HEK293 (cell line): ENCODE results near the gene TM2D1.

Experiments used
- EGR2 ChIP-seq: fragments of 450-650 bp; formaldehyde crosslinking; IDR thresholded peaks from 2 replicates; pipeline ENCODE4 v1.5.1; 2016; ENCODE audit warnings: low read depth, missing biosample characterization, missing genetic modification characterization
- GLIS1 ChIP-seq: fragments of 450-650 bp; formaldehyde crosslinking; IDR thresholded peaks from 2 replicates; pipeline ENCODE4 v1.5.1; 2016; ENCODE audit warnings: missing biosample characterization, missing genetic modification characterization
- GLIS2 ChIP-seq: fragments of 450-650 bp; formaldehyde crosslinking; IDR thresholded peaks from 2 replicates; pipeline ENCODE4 v1.5.1; 2016; ENCODE audit warnings: missing biosample characterization, missing genetic modification characterization
- INSM2 ChIP-seq: fragments of 450-650 bp; formaldehyde crosslinking; IDR thresholded peaks from 2 replicates; pipeline ENCODE4 v1.5.1; 2016; ENCODE audit warnings: missing biosample characterization, missing genetic modification characterization
- SETDB1 ChIP-seq: IDR thresholded peaks from one replicate; pipeline ENCODE4 v1.6.1; 2017; ENCODE audit warnings: mild to moderate bottlenecking, low read length, moderate library complexity, mixed read lengths; ENCODE audit not compliant: insufficient read length
- TRIM28 ChIP-seq: IDR thresholded peaks from 2 replicates; pipeline ENCODE4 v1.6.1; 2011; ENCODE audit warnings: low read length, control low read depth, borderline replicate concordance
- ZFP37 ChIP-seq: fragments of 450-650 bp; formaldehyde crosslinking; IDR thresholded peaks from 2 replicates; pipeline ENCODE4 v1.5.1; 2016; ENCODE audit warnings: missing biosample characterization, missing genetic modification characterization
- ZFP69B ChIP-seq: fragments of 450-650 bp; formaldehyde crosslinking; IDR thresholded peaks from 2 replicates; pipeline ENCODE4 v1.5.1; 2016; ENCODE audit warnings: missing biosample characterization, missing genetic modification characterization
- ZNF155 ChIP-seq: fragments of 450-650 bp; formaldehyde crosslinking; IDR thresholded peaks from 2 replicates; pipeline ENCODE4 v1.5.1; 2016; ENCODE audit warnings: missing biosample characterization, missing genetic modification characterization
- ZNF221 ChIP-seq: fragments of 450-650 bp; formaldehyde crosslinking; IDR thresholded peaks from 2 replicates; pipeline ENCODE4 v1.5.1; 2017; ENCODE audit warnings: missing biosample characterization, missing genetic modification characterization, borderline replicate concordance
- ZNF266 ChIP-seq: fragments of 450-650 bp; formaldehyde crosslinking; IDR thresholded peaks from 2 replicates; pipeline ENCODE4 v1.5.1; 2016; ENCODE audit warnings: missing biosample characterization, missing genetic modification characterization, low read depth
- ZNF335 ChIP-seq: fragments of 450-650 bp; formaldehyde crosslinking; conservative IDR thresholded peaks from 2 replicates; pipeline ENCODE4 v1.5.1; 2016; ENCODE audit warnings: missing biosample characterization, missing genetic modification characterization
- ZNF354C ChIP-seq: fragments of 450-650 bp; formaldehyde crosslinking; IDR thresholded peaks from 2 replicates; pipeline ENCODE4 v1.5.1; 2016; ENCODE audit warnings: missing biosample characterization, missing genetic modification characterization, low read depth, borderline replicate concordance
- ZNF37A ChIP-seq: fragments of 450-650 bp; IDR thresholded peaks from 2 replicates; pipeline ENCODE4 v1.5.1; 2018; ENCODE audit warnings: missing biosample characterization, missing genetic modification characterization
- ZNF391 ChIP-seq: fragments of 450-650 bp; formaldehyde crosslinking; IDR thresholded peaks from 2 replicates; pipeline ENCODE4 v1.5.1; 2016; ENCODE audit warnings: low read depth, missing biosample characterization, missing genetic modification characterization, borderline replicate concordance
- ZNF394 ChIP-seq: fragments of 450-650 bp; formaldehyde crosslinking; IDR thresholded peaks from 2 replicates; pipeline ENCODE4 v1.5.1; 2016; ENCODE audit warnings: missing biosample characterization, missing genetic modification characterization, mild to moderate bottlenecking, moderate library complexity, borderline replicate concordance
- ZNF529 ChIP-seq: fragments of 450-650 bp; formaldehyde crosslinking; IDR thresholded peaks from 2 replicates; pipeline ENCODE4 v1.5.1; 2017; ENCODE audit warnings: missing genetic modification characterization, missing biosample characterization; ENCODE audit not compliant: insufficient replicate concordance
- ZNF658 ChIP-seq: fragments of 450-650 bp; formaldehyde crosslinking; IDR thresholded peaks from 2 replicates; pipeline ENCODE4; 2016; ENCODE audit warnings: missing biosample characterization, missing genetic modification characterization
- ZNF660 ChIP-seq: fragments of 450-650 bp; IDR thresholded peaks from 2 replicates; pipeline ENCODE4 v1.5.1; 2018; ENCODE audit warnings: missing biosample characterization, mild to moderate bottlenecking, missing genetic modification characterization
- ZNF704 ChIP-seq: fragments of 450-650 bp; formaldehyde crosslinking; IDR thresholded peaks from 2 replicates; pipeline ENCODE4 v1.5.1; 2016; ENCODE audit warnings: missing biosample characterization, missing genetic modification characterization
- ZNF707 ChIP-seq: fragments of 450-650 bp; formaldehyde crosslinking; IDR thresholded peaks from 2 replicates; pipeline ENCODE4 v1.5.1; 2016; ENCODE audit warnings: missing biosample characterization, missing genetic modification characterization
- TF ChIP-seq, protein P1 (sequence below): fragments of 450-650 bp; formaldehyde crosslinking; IDR thresholded peaks from 2 replicates; pipeline ENCODE4 v1.5.1; 2016; ENCODE audit warnings: missing biosample characterization, missing genetic modification characterization, borderline replicate concordance
- TF ChIP-seq, protein P2 (sequence below): fragments of 450-650 bp; formaldehyde crosslinking; IDR thresholded peaks from 2 replicates; pipeline ENCODE4 v1.5.1; 2017; ENCODE audit warnings: missing biosample characterization, missing genetic modification characterization
- TF ChIP-seq, protein P3 (sequence below): fragments of 450-650 bp; formaldehyde crosslinking; IDR thresholded peaks from 2 replicates; pipeline ENCODE4 v1.5.1; 2016; ENCODE audit warnings: missing biosample characterization, missing genetic modification characterization

TM2D1 gene

DNA sequence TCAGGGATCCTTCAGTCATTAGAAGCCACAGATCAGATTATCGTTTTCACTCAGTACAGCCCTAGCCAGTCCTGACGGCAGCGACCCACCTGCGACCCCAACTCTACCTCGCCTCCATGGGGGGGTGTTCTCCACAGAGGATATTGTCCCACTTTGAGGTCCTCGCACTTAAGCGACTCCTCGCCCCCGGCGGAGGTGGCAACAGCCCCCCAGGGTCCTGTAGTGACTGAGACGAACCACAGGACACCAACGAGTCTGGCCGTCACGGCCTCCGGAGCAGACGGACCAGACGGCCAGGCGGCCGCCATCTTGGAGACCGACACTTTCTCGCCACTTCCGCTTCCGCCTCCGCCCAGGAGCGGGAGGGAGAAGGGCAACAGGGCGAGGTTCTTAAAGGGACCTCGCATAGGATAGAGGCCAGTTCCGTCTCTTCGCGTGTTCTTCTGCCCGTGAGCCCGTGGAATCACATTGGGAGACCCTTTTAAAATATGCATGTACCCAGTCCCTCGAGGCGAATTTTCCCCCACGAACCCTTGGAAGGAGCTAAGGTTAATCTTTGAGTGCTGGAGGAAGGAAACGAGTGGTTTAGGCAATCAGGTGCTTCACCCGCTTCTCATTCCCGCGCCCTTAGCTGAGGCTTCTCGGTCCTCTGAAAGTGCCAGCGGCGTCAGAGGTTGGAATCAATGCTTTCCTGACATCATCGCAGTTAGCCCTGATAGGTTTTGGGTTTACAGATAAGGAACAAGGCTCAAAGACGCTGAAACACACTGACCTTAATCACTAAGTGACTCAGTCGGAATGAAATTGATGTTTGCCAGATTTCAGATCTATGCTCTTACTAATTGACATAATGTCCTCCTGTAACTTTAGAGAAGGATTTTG lies at the start of gene TM2D1 (continued):
- TF ChIP-seq, protein P1, sequence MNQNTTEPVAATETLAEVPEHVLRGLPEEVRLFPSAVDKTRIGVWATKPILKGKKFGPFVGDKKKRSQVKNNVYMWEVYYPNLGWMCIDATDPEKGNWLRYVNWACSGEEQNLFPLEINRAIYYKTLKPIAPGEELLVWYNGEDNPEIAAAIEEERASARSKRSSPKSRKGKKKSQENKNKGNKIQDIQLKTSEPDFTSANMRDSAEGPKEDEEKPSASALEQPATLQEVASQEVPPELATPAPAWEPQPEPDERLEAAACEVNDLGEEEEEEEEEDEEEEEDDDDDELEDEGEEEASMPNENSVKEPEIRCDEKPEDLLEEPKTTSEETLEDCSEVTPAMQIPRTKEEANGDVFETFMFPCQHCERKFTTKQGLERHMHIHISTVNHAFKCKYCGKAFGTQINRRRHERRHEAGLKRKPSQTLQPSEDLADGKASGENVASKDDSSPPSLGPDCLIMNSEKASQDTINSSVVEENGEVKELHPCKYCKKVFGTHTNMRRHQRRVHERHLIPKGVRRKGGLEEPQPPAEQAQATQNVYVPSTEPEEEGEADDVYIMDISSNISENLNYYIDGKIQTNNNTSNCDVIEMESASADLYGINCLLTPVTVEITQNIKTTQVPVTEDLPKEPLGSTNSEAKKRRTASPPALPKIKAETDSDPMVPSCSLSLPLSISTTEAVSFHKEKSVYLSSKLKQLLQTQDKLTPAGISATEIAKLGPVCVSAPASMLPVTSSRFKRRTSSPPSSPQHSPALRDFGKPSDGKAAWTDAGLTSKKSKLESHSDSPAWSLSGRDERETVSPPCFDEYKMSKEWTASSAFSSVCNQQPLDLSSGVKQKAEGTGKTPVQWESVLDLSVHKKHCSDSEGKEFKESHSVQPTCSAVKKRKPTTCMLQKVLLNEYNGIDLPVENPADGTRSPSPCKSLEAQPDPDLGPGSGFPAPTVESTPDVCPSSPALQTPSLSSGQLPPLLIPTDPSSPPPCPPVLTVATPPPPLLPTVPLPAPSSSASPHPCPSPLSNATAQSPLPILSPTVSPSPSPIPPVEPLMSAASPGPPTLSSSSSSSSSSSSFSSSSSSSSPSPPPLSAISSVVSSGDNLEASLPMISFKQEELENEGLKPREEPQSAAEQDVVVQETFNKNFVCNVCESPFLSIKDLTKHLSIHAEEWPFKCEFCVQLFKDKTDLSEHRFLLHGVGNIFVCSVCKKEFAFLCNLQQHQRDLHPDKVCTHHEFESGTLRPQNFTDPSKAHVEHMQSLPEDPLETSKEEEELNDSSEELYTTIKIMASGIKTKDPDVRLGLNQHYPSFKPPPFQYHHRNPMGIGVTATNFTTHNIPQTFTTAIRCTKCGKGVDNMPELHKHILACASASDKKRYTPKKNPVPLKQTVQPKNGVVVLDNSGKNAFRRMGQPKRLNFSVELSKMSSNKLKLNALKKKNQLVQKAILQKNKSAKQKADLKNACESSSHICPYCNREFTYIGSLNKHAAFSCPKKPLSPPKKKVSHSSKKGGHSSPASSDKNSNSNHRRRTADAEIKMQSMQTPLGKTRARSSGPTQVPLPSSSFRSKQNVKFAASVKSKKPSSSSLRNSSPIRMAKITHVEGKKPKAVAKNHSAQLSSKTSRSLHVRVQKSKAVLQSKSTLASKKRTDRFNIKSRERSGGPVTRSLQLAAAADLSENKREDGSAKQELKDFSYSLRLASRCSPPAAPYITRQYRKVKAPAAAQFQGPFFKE = peak; percentile 70; the same call in 1 of the 2 replicates
- TF ChIP-seq ZNF707 (no peak), ZNF155 (no peak), ZNF529 (tag by site-specific recombination) (no peak), GLIS1 (tag by site-specific recombination) (peak; percentile 29; the same call in 1 of the 2 replicates), ZNF658 (tag by site-specific recombination) (no peak), TRIM28 (peak; percentile 95), ZNF335 (peak; percentile 96), SETDB1 (peak; percentile 42), ZNF704 (tag by site-specific recombination) (no peak), ZNF266 (tag by site-specific recombination) (no peak), ZNF394 (tag by site-specific recombination) (peak; percentile 96), ZNF391 (tag by site-specific recombination) (no peak), ZNF660 (tag by site-specific recombination) (peak; percentile 84; the same call in 1 of the 2 replicates), ZFP37 (tag by site-specific recombination) (peak; percentile 78; the same call in 1 of the 2 replicates), ZNF221 (tag by site-specific recombination) (no peak), ZNF354C (tag by site-specific recombination) (no peak), ZNF37A (tag by site-specific recombination) (no peak), ZFP69B (peak; percentile 97), GLIS2 (peak; percentile 72), INSM2 (tag by site-specific recombination) (peak; percentile 66; the same call in 1 of the 2 replicates), EGR2 (0 out of 2 replicates have a peak, but pooled peaks have one; percentile 30)
- TF ChIP-seq, protein P2, sequence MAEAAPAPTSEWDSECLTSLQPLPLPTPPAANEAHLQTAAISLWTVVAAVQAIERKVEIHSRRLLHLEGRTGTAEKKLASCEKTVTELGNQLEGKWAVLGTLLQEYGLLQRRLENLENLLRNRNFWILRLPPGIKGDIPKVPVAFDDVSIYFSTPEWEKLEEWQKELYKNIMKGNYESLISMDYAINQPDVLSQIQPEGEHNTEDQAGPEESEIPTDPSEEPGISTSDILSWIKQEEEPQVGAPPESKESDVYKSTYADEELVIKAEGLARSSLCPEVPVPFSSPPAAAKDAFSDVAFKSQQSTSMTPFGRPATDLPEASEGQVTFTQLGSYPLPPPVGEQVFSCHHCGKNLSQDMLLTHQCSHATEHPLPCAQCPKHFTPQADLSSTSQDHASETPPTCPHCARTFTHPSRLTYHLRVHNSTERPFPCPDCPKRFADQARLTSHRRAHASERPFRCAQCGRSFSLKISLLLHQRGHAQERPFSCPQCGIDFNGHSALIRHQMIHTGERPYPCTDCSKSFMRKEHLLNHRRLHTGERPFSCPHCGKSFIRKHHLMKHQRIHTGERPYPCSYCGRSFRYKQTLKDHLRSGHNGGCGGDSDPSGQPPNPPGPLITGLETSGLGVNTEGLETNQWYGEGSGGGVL = 0 out of 2 replicates have a peak, but pooled peaks have one; percentile 25
- TF ChIP-seq, protein P3, sequence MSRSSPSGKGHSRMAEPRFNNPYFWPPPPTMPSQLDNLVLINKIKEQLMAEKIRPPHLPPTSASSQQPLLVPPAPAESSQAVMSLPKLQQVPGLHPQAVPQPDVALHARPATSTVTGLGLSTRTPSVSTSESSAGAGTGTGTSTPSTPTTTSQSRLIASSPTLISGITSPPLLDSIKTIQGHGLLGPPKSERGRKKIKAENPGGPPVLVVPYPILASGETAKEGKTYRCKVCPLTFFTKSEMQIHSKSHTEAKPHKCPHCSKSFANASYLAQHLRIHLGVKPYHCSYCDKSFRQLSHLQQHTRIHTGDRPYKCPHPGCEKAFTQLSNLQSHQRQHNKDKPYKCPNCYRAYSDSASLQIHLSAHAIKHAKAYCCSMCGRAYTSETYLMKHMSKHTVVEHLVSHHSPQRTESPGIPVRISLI (tag by site-specific recombination) = no peak
